ENCODE results near the gene ABR.
"Not testable (repeated sequence)": the region's sequence is repeated elsewhere in the genome, so short reads cannot be mapped to it uniquely, and the experiment has no call there.

Gene ABR

DNA sequence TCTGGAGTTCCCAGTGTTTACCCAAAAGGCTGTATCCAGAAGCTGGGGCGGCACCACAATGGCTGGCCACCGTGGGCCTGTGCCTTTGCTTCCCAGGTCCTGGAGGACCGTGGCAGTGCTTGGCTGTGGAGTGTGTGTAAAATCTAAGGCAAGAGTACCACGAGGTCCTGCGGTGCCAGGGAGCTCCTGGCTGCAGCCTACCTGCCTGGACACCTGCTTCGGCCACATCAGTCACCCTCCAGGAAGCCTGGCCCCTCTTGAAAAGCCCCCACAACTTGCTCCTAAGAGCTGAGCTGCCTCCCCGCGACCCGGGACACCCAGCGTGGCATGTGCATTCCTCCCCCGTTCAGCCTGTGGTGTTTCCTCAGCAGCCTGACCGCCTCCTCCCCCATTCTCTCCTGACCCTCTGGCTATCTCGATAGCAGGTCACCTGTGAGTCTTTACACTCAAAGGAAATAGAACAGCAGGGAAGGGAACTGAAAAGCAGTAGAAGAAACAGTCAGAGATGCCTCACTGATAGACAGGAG is 174.9 kb downstream of the ABR start:
- no peak for DNase-seq

DNA sequence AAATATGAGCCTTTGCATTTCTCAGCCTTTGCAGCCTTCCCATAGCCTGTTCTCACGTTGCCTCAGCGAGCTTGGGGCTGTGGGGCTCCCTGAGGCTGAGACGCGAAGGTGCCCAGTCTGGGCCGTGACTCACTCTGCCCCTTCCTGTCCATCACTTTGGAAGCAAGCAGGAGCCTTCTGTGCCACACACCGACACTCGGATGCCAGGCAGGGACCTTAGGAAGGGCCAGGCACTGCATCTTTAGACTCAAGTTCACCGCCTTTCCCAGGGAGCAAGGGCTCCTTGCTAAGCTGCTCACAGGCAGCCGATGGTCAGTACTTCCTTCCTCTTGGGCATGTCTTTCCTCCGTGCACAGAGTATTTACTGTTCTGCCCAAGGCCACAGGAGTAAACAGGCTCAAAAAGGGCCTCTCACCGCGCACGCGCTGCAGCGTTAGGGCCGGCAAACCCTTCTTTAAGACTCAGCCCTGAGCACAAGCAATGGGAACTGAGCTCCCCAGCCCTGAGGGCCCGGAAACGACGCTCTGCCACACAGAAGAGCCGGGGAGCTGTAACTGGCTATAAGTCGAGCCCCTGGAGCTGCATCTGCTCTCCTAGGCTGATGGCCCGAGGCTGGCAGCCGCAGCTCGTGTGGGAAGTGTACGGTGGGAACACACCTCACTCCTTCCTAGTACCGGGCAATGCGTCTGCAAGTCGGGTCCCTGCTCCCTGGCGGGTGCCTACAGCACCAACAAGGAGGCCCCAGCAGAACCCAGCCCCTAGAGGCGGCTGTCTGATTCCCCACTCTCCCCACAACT is 175.6 kb downstream of the ABR start:
- DNase-seq: no peak

- DNase-seq: no peak
Observed at GRCh38 chr17:1003633-1003971, 176.2 kb downstream of the ABR start.

GRCh38 chr17:1002771-1003555 is 176.8 kb downstream of the ABR start:
- no peak for DNase-seq

GRCh38 chr17:1002412-1002753 is 177.4 kb downstream of the ABR start:
- no peak for DNase-seq

DNA sequence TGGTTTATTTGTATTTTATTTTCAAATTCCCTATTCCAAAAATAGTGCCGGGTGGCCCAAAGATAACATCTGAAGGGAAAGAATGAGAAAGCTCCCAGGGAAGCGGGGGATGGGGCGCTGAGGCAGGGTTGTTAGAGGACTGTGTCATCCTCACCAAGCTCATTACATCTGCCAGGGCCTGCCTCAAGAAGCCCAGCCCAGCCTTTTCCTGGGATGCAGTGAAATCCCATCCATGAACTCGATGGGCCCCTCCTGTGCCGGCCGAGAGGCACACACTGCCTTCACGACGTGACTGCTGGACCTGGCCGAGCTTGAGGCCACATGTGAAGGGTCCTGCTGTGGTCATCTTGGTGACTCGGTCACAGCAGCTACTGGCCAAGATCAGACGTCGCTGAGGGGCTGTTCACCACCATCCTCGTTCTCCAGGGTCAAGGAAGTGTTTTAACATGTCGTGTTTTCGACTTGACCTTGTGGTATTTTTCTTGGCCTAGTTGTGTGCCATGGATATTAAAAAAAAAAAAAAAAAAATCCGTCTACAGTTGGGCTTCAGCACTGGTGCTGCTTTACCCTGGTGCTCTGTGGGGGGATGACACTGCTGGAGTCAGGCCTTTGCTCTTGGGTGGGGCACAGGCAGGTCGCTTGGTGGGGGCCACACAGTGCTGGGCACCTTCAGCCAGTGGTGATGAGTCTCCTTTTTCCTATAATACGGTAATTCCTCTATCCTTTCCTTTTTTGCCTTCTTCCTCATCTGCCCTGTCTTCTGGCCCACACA is 178.0 kb downstream of the ABR start:
- DNase-seq: no peak

GRCh38 chr17:1000597-1001461 is 179.0 kb downstream of the ABR start:
- no peak for DNase-seq

- no peak for DNase-seq
Observed at GRCh38 chr17:998111-998510, 181.7 kb downstream of the ABR start.

GRCh38 chr17:996554-997344 is 183.0 kb downstream of the ABR start, which contains the start of gene TIMM22:
Gene TIMM22, plus strand, starts transcription at chr17:997129. Its CDS starts 14 bp downstream, at chr17:997143.
- DNase-seq: peak; percentile 94 to 95

DNA sequence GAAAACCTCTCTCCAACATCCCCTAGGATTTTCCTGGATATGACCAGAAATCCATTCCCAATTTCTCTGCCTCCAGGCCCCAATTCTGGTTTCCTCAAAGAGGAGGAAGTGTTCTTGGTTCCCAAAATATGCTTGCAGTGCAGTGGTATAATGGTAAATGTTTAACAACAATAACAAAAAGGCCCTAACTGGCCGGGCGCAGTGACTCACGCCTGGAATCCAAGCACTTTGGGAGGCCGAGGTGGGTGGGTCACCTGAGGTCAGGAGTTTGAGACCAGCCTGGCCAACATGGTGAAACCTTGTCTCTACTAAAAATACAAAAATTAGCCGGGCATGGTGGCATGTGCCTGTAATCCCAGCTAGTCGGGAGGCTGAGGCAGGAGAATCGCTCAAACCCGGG is 184.5 kb downstream of the ABR start:
- DNase-seq: not testable (repeated sequence)

GRCh38 chr17:992933-993332 is 186.8 kb downstream of the ABR start:
- no peak for DNase-seq

- no peak for DNase-seq
Observed at GRCh38 chr17:988561-988960, 191.2 kb downstream of the ABR start.

GRCh38 chr17:987931-988330 is 191.8 kb downstream of the ABR start:
- DNase-seq: no peak

- no peak for DNase-seq
Observed at GRCh38 chr17:986322-986929, 193.4 kb downstream of the ABR start.

DNA sequence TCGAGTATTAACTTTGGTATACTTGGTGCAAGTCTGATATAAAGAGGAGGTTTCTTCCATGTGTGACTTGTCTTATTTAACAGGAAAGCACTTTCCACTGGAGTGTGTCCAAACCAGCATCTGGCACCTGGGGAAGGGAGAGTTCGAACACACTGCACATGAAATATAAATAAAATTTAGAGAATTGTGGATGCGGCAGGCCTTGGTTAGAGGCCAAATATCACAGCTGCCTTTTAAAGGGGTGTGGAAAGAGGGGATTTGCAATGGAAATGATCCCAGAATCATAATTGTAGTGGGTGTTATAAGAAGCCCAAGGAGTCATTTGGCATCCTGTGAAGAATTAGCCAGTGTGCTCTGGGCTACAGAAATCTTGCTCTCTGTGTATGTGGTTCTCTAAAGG is 195.9 kb downstream of the ABR start:
- no peak for DNase-seq

DNA sequence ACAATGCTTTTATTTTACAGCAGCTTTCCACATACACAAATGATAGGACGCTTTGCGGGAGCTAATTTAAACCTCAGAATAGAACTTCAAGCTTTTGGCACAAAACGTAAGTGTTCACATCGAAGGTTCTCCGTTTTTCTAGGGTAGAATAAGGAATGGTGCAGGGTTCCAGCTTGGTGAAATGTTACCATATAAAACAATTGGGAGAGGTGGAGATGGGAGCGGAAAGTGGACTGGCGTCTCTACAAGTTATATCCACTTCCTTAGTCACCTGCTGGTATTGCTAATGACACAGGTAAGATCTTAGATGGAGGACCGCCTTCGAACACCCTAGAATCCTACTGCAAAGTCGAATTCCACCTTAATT is 198.5 kb downstream of the ABR start:
- no peak for DNase-seq

DNA sequence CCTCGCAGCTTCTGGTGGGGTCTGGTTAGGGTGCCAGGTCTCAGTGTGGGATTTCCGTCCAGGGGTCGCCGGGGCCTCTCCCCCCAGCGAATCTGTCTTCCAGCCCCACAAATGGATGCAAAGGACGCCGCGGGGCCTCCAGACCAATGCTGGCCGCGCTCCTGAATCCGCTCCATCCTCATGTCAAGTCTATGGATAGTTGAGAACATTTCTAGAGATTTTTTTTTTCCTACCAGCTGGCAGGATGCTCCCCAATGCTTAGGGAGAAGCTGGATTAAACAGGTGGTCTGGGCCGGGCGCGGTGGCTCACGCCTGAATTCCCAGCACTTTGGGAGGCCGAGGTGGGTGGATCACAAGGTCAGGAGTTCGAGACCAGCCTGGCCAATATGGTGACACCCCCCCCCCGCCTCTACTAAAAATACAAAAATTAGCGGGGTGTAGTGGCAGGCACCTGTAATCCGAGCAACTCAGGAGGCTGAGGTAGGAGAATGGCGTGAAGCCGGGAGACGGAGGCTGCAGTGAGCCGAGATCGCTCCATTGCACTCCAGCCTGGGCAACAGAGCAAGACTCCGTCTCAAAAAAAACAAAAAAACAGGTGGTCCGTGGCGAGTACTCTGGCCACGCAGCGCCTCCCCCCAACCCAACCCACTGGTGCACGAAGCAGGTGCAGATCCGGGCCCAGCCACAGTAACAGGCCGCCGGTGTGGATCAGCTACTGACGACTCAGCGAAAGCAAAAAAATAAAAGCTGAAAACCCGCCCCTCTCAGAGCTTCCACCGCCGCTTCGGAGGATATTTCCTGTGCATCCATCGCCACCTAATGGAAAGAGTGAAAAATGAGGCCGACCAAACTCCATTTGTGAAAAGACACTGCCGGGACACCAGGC is 199.1 kb downstream of the ABR start:
- DNase-seq: peak; percentile 84 to 90

DNA sequence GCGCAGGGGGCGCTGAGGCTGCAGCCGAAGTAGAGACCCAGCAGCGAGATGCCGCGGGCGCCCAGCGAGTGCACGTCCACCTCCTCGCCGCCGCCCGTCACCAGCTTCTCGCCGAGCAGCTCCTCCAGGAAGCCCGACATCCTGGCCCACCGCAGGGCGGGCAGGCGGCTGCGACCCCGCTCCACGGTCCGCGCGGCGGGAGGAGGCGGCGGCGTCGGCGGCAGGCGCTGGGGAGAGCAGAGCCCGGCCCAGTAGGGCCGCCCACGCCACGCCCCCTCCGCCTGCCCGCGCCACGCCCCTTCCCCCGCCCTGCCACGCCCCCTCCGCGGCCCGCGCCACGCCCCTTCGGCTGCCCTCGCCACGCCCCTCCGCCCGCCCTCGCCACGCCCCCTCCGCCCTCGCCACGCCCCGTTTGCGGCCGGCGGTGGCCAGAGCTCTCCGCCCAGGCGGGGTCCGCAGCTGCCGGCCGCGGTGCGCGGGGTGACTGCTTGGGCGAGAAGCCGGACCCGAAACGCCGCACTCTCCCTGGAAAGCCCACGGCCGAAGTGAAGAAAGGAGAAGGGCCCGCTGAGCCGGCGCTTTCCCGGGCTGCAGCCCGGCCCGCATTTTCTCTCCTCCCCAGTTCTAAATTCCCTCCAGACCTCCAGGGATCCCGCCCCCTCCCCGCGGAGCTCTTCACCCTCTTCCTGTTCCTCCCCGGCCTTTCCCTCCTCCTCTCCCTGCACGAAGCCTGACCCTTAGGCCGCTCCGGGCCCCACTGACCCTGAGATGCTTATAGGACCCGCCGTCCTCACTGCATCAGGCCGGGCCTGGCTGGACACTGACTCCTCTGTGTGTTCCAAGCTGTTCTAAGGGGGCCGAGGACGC is 200.0 kb downstream of the ABR start, which contains the start of gene NXN:
TSS of gene NXN (minus strand) at position 238 of the 867 bp plus-strand sequence.
- DNase-seq: peak; percentile 78 to 87

GRCh38 chr17:979212-979538 is 200.6 kb downstream of the ABR start:
- DNase-seq: no peak

Measured in CD4-positive, alpha-beta T cell treated with Interferon alpha-2 for 1 hour (primary cell).